B cell (primary cell): ENCODE measurements around the gene CAMP. TPM values are rescaled to one million over a fixed set of nuclear protein-coding genes. Genes with fewer than 3 reads are reported as not detected.

Experiments used
- ATAC-seq: fragments of 200-7000 bp; cut with Tn5 transposase; one replicate; pipeline ENCODE4 v1.10.0; 2021; ENCODE audit warnings: low read depth, mild to moderate bottlenecking, moderate number of reproducible peaks, moderate library complexity
- CTCF ChIA-PET: fragments of 350-600 bp; sonication (Branson Sonifier 250); formaldehyde crosslinking; loops from one replicate; lab custom pipeline; 2021; ENCODE audit warnings: antibody characterized with exemption, inconsistent platforms; lab: Charles Lee
- POLR2A ChIA-PET: fragments of 350-600 bp; sonication (Branson Sonifier 250); formaldehyde crosslinking; loops from one replicate; lab custom pipeline; 2021; ENCODE audit warnings: antibody characterized with exemption; lab: Charles Lee
- DNase-seq: peaks from one replicate; pipeline ENCODE4 v3.0.0; 2013
- H2AFZ ChIP-seq: 2 replicates; pipeline ENCODE4 v1.6.1; 2012; ENCODE audit warnings: mild to moderate bottlenecking, low read depth, low read length; ENCODE audit not compliant: insufficient read depth, poor library complexity, severe bottlenecking
- H3K27ac ChIP-seq, 2 donors: 1 replicate in 1 of 2; 2 replicates in 1 of 2; pipeline ENCODE4 v1.5.1; 2012 to 2013; ENCODE audit warnings: low read length in 2 of 2, mild to moderate bottlenecking in 2 of 2, moderate library complexity in 1 of 2
- H3K27me3 ChIP-seq, 4 experiments: fragments of 200-600 bp in 1 of 4; sonication (generic) in 1 of 4; replicated peaks in 1 of 4; 1 replicate in 2 of 4; 2 replicates in 2 of 4; pipeline versions ENCODE4 v1.6.1 to v1.7.0; 2013 to 2016; ENCODE audit warnings: low read length in 3 of 4, mild to moderate bottlenecking in 2 of 4, mixed read lengths in 1 of 4, moderate library complexity in 1 of 4; ENCODE audit not compliant: insufficient read depth in 4 of 4, control insufficient read depth in 3 of 4; ENCODE audit errors: control extremely low read depth in 1 of 4
- H3K36me3 ChIP-seq, 2 experiments: replicated peaks in 1 of 2; 1 replicate in 1 of 2; 2 replicates in 1 of 2; pipeline versions ENCODE4 v1.6.1 to v1.7.1; 2013; ENCODE audit warnings: low read length in 1 of 2; ENCODE audit not compliant: insufficient read depth in 2 of 2, control insufficient read depth in 1 of 2; ENCODE audit errors: control extremely low read depth in 1 of 2, extremely low read depth in 1 of 2
- H3K4me1 ChIP-seq, 2 donors: fragments of 200-600 bp in 1 of 2; sonication (generic) in 1 of 2; 1 replicate in 1 of 2; 2 replicates in 1 of 2; pipeline versions ENCODE4 v1.5.1 to v1.6.1; 2013 to 2017; ENCODE audit warnings: low read length in 2 of 2; ENCODE audit not compliant: control insufficient read depth in 2 of 2, insufficient read depth in 2 of 2
- H3K4me2 ChIP-seq: replicated peaks from 2 replicates; pipeline ENCODE3; 2012; ENCODE audit warnings: mild to moderate bottlenecking, low read depth, low read length; ENCODE audit not compliant: poor library complexity, severe bottlenecking
- H3K4me3 ChIP-seq, 5 experiments: fragments of 200-600 bp in 1 of 5; sonication (generic) in 1 of 5; 1 replicate in 3 of 5; 2 replicates in 2 of 5; pipeline versions ENCODE4 v1.5.1 to v1.7.0; 2011 to 2016; ENCODE audit warnings: low read length in 4 of 5, mild to moderate bottlenecking in 4 of 5, low read depth in 2 of 5, control low read depth in 1 of 5, moderate library complexity in 1 of 5; ENCODE audit not compliant: insufficient read depth in 1 of 5; ENCODE audit errors: control extremely low read depth in 1 of 5, extremely low read depth in 1 of 5
- H3K79me2 ChIP-seq: fragments of 200-600 bp; sonication (generic); one replicate; pipeline ENCODE4 v1.6.0; 2016; ENCODE audit warnings: low read length; ENCODE audit not compliant: control insufficient read depth, insufficient read depth
- H3K9ac ChIP-seq: fragments of 200-600 bp; sonication (generic); 2 replicates; pipeline ENCODE4 v1.6.1; 2017; ENCODE audit warnings: mild to moderate bottlenecking, low read length, moderate library complexity
- H3K9me3 ChIP-seq, 3 donors: one replicate each; pipeline versions ENCODE4 v1.6.1 to v1.7.1; 2013; ENCODE audit warnings: low read length in 2 of 3; ENCODE audit not compliant: control insufficient read depth in 2 of 3, insufficient read depth in 1 of 3; ENCODE audit errors: control extremely low read depth in 1 of 3
- H4K20me1 ChIP-seq: 2 replicates; pipeline ENCODE4 v1.6.0; 2012; ENCODE audit warnings: mild to moderate bottlenecking, low read length; ENCODE audit not compliant: insufficient read depth, control insufficient read depth, poor library complexity, severe bottlenecking
- H3K27ac Mint-ChIP-seq: one replicate; pipeline ENCODE4 v1.8.0; 2021; ENCODE audit warnings: mixed read lengths
- H3K27me3 Mint-ChIP-seq: one replicate; pipeline ENCODE4 v1.8.0; 2021; ENCODE audit warnings: mixed read lengths
- H3K4me1 Mint-ChIP-seq: one replicate; pipeline ENCODE4 v1.8.0; 2021; ENCODE audit warnings: mixed read lengths
- H3K4me3 Mint-ChIP-seq: one replicate; pipeline ENCODE4 v1.8.0; 2021; ENCODE audit warnings: mixed read lengths
- H3K9me3 Mint-ChIP-seq: one replicate; pipeline ENCODE4 v1.8.0; 2022; ENCODE audit warnings: mixed read lengths; ENCODE audit not compliant: insufficient read depth
- CTCF ChIP-seq: fragments of 200-600 bp; IDR thresholded peaks from one replicate; pipeline ENCODE4 v1.8.0; 2022; ENCODE audit warnings: antibody characterized with exemption, mild to moderate bottlenecking
- EZH2 ChIP-seq: IDR thresholded peaks from 2 replicates; pipeline ENCODE4 v1.6.1; 2012; ENCODE audit warnings: borderline replicate concordance, low read depth, mild to moderate bottlenecking, moderate library complexity, low read length; ENCODE audit not compliant: insufficient read depth, poor library complexity, severe bottlenecking
- WGBS: methylation state at CpG from one replicate; pipeline ENCODE4 v1.1.5; 2013; ENCODE audit warnings: missing lambda C conversion rate; ENCODE audit not compliant: insufficient coverage; 5-methylcytosine and 5-hydroxymethylcytosine counted together
- intact Hi-C: fragments of 100-400 bp; cut with micrococcal nuclease; formaldehyde crosslinking; loops from one replicate; pipeline ENCODE4 v1.10.0; 2022
- polyA plus RNA-seq: library from polyadenylated mRNA; depleted of rRNA; stranded (reverse); fragments of >200 nt; gene quantifications from 2 replicates; pipeline ENCODE4 v1.2.3, GENCODE V29; 2012
- total RNA-seq, 2 donors: library from RNA; stranded (reverse); fragments of 120-200 nt in 1 of 2; gene quantifications; 1 replicate in 1 of 2; 2 replicates in 1 of 2; pipeline versions ENCODE4 v1.2.3 to v1.2.4, GENCODE V29; 2013 to 2022

The CAMP gene
- total and polyA plus RNA-seq, 2 donors (not counting 1 experiment from before 2014, with no cell fraction given) = 0.30 TPM; not detected in 1

- TF ChIP-seq EZH2 = no peak
- no peak for TF ChIP-seq CTCF
- no peak overlapping the region for H3K4me3 Mint-ChIP-seq
- H3K79me2 ChIP-seq = no peaks in the 10 kb centered on the region
- ChIA-PET CTCF (interaction anchor here (9.3 kb wide), 1 partner anchor 167 kb away, joined by 148 read pairs; no protein-coding TSS in a partner anchor), POLR2A (no interaction called here)
- H2AFZ ChIP-seq = no peak overlapping the region
- H3K27ac Mint-ChIP-seq = no peak overlapping the region
- no peaks in the 10 kb centered on the region for H3K4me1 ChIP-seq
- 100% methylated on average over 1 of the region's 2 CpGs for WGBS
- H3K27me3 Mint-ChIP-seq = no peaks in the 10 kb centered on the region
- H3K4me2 ChIP-seq = no peak overlapping the region
- peaks cover 2% of the 10 kb centered on the region for H3K4me1 Mint-ChIP-seq
- no peaks in the 10 kb centered on the region for H4K20me1 ChIP-seq
- DNase-seq (no peak), ATAC-seq (no peak)
- H3K9me3 ChIP-seq = peaks cover 0 to 3% (median 0%) of the 10 kb centered on the region in 3 donors
- no peaks in the 10 kb centered on the region for H3K27me3 ChIP-seq
- H3K9ac ChIP-seq = no peak overlapping the region
- H3K27ac ChIP-seq = no peak overlapping the region
- no peak overlapping the region for H3K4me3 ChIP-seq
- no peaks in the 10 kb centered on the region for H3K9me3 Mint-ChIP-seq
- H3K36me3 ChIP-seq = peaks cover 4 to 34% of the 10 kb centered on the region in 2 experiments
- intact Hi-C loops = no loop called here
These were observed 44.5 kb downstream of the CAMP start for GRCh38 chr3:48267782-48268181.

- Histone ChIP-seq H3K79me2 (no peaks in the 10 kb centered on the region), H2AFZ (no peak overlapping the region), H3K4me3 (no peak overlapping the region), H3K27me3 (no peaks in the 10 kb centered on the region), H3K36me3 (peaks cover 4 to 33% of the 10 kb centered on the region in 2 experiments), H3K4me1 (no peaks in the 10 kb centered on the region), H3K27ac (no peak overlapping the region), H4K20me1 (no peaks in the 10 kb centered on the region), H3K9me3 (peaks cover 0 to 3% (median 0%) of the 10 kb centered on the region in 3 donors), H3K9ac (no peak overlapping the region), H3K4me2 (no peak overlapping the region)
- POLR2A ChIA-PET = no interaction called here
- CTCF ChIA-PET = interaction anchor here (9.3 kb wide), 1 partner anchor 166 kb away, joined by 148 read pairs; no protein-coding TSS in a partner anchor
- peak; percentile 33 for ATAC-seq
- WGBS = 91% methylated on average over 4 of the region's 13 CpGs
- DNase-seq = no peak
- Mint-ChIP-seq H3K4me1 (peaks cover 2% of the 10 kb centered on the region), H3K9me3 (no peaks in the 10 kb centered on the region), H3K27me3 (no peaks in the 10 kb centered on the region), H3K27ac (peak overlapping the region; percentile 33), H3K4me3 (no peak overlapping the region)
- TF ChIP-seq EZH2 (no peak), CTCF (no peak)
- intact Hi-C loops = no loop called here
These were observed 45.2 kb downstream of the CAMP start for GRCh38 chr3:48268381-48268935.
